A673 (cell line): ENCODE results near the gene ATOH8.
A peak's percentile ranks its signal among the peaks of the same experiment; 100 is the strongest.

ENCODE experiments used
- CTCF ChIP-seq: fragments of 300-800, 200-600 bp; sonication (generic); conservative IDR thresholded peaks from 2 replicates; pipeline ENCODE4 v1.5.1; 2017; ENCODE audit warnings: low read depth, mild to moderate bottlenecking, antibody characterized with exemption, low read length, moderate library complexity, mixed read lengths
- EZH2 ChIP-seq: fragments of 200-600 bp; sonication (generic); IDR thresholded peaks from 2 replicates; pipeline ENCODE4 v1.6.1; 2017; ENCODE audit warnings: borderline replicate concordance, low read depth, mild to moderate bottlenecking, mixed read lengths, antibody characterized with exemption, low read length; ENCODE audit not compliant: poor library complexity, severe bottlenecking

- TF ChIP-seq CTCF (peak; percentile 97), EZH2 (no peak)
Observed at GRCh38 chr2:85728883-85729824, 24.6 kb upstream of the ATOH8 start.
